T-cell (primary cell): ENCODE measurements around the gene LLCFC1. TPM values are rescaled to one million over a fixed set of nuclear protein-coding genes. Genes with fewer than 3 reads are reported as not detected.

Source experiments
- ATAC-seq, 4 experiments: fragments of 200-7000 bp in 3 of 4; fragments of 150-1000 bp in 1 of 4; cut with Tn5 transposase; replicated peaks in 1 of 4; 1 replicate in 3 of 4; 2 replicates in 1 of 4; pipeline ENCODE4 v1.10.0; 2021; ENCODE audit warnings: moderate library complexity in 3 of 4, mild to moderate bottlenecking in 2 of 4, moderate number of reproducible peaks in 1 of 4
- CTCF ChIA-PET, 2 donors: fragments of 300-600 bp; sonication (Branson Sonifier 250); formaldehyde crosslinking; loops; one replicate each; lab custom pipeline; 2022; ENCODE audit warnings: antibody characterized with exemption in 2 of 2; lab: Charles Lee
- POLR2A ChIA-PET, 2 donors: fragments of 300-600 bp; sonication (Branson Sonifier 250); formaldehyde crosslinking; loops; one replicate each; lab custom pipeline; 2022; ENCODE audit warnings: antibody characterized with exemption in 2 of 2; lab: Charles Lee
- DNase-seq, 35 experiments: peaks; one replicate each; pipeline versions ENCODE4 v3.0.0 to v3.0.0-alpha.2; 2013 to 2023
- H3K27ac ChIP-seq: one replicate; pipeline ENCODE4 v1.5.1; 2013; ENCODE audit warnings: low read length
- H3K27me3 ChIP-seq, 2 experiments: replicated peaks in 1 of 2; 1 replicate in 1 of 2; 2 replicates in 1 of 2; pipeline versions ENCODE4 v1.6.1 to v1.7.0; 2013; ENCODE audit warnings: low read length in 1 of 2, mixed read lengths in 1 of 2; ENCODE audit not compliant: control insufficient read depth in 2 of 2, insufficient read depth in 2 of 2; ENCODE audit errors: extremely low read depth in 1 of 2
- H3K36me3 ChIP-seq, 2 donors: 1 replicate in 1 of 2; 2 replicates in 1 of 2; pipeline versions ENCODE4 v1.6.1 to v1.7.0; 2013; ENCODE audit warnings: low read length in 1 of 2; ENCODE audit not compliant: control insufficient read depth in 2 of 2, insufficient read depth in 1 of 2; ENCODE audit errors: extremely low read depth in 1 of 2
- H3K4me1 ChIP-seq, 2 experiments: 1 replicate in 1 of 2; 2 replicates in 1 of 2; pipeline versions ENCODE4 v1.6.1 to v1.7.0; 2013; ENCODE audit warnings: low read length in 2 of 2, mixed read lengths in 1 of 2; ENCODE audit not compliant: insufficient read depth in 2 of 2, control insufficient read depth in 1 of 2; ENCODE audit errors: extremely low read depth in 1 of 2
- H3K4me3 ChIP-seq, 2 donors: 1 replicate in 1 of 2; 2 replicates in 1 of 2; pipeline versions ENCODE4 v1.5.1 to v1.7.0; 2013; ENCODE audit warnings: mild to moderate bottlenecking in 2 of 2, low read length in 1 of 2, moderate library complexity in 1 of 2; ENCODE audit not compliant: control insufficient read depth in 1 of 2; ENCODE audit errors: extremely low read depth in 1 of 2
- H3K9me3 ChIP-seq: 2 replicates; pipeline ENCODE4 v1.7.0; 2013
- H3K27ac Mint-ChIP-seq, 2 donors: one replicate each; pipeline ENCODE4 v1.8.0; 2020 to 2021; ENCODE audit warnings: mild to moderate bottlenecking in 2 of 2, mixed read lengths in 2 of 2
- H3K27me3 Mint-ChIP-seq, 2 donors: one replicate each; pipeline ENCODE4 v1.8.0; 2021 to 2022; ENCODE audit warnings: mixed read lengths in 2 of 2
- H3K36me3 Mint-ChIP-seq: one replicate; pipeline ENCODE4 v1.8.0; 2021; ENCODE audit warnings: mixed read lengths
- H3K4me1 Mint-ChIP-seq, 3 donors: one replicate each; pipeline ENCODE4 v1.8.0; 2020 to 2022; ENCODE audit warnings: mixed read lengths in 3 of 3, mild to moderate bottlenecking in 1 of 3
- H3K4me3 Mint-ChIP-seq, 3 donors: one replicate each; pipeline ENCODE4 v1.8.0; 2020 to 2022; ENCODE audit warnings: mild to moderate bottlenecking in 3 of 3, mixed read lengths in 3 of 3, moderate library complexity in 3 of 3
- H3K9me3 Mint-ChIP-seq, 3 donors: one replicate each; pipeline ENCODE4 v1.8.0; 2020 to 2022; ENCODE audit warnings: mixed read lengths in 3 of 3
- WGBS: methylation state at CpG from one replicate; pipeline ENCODE4 v1.1.5; 2013; ENCODE audit warnings: missing lambda C conversion rate; ENCODE audit not compliant: insufficient coverage; 5-methylcytosine and 5-hydroxymethylcytosine counted together
- total RNA-seq, 35 experiments: library from RNA in 6 of 35; stranded (reverse) in 6 of 35; fragments of 120-200 nt in 1 of 35; gene quantifications; one replicate each; pipeline versions ENCODE4 v1.2.1 to v1.2.4 and lab custom pipeline; 2013 to 2026

Gene LLCFC1
- total RNA-seq, 5 donors from 2014 or later (not counting 1 experiment from before 2014, with no cell fraction given), result not detected

GRCh38 chr7:142894985-142895593 is 44.2 kb upstream of the LLCFC1 start:
- H3K4me1 Mint-ChIP-seq, result no peaks in the 10 kb centered on the region
- ATAC-seq (no peak), DNase-seq (no peak)
- POLR2A ChIA-PET, result interaction anchor here in 1 of 2 donors (1.0 kb wide), 1 partner anchor 24 kb away, joined by 3 read pairs; no protein-coding TSS in a partner anchor
- peaks cover 6 to 13% of the 10 kb centered on the region in 2 donors for H3K27me3 Mint-ChIP-seq
- WGBS, result 86% methylated on average over 4 of the region's 6 CpGs
- H3K4me3 Mint-ChIP-seq, result no peak overlapping the region
- CTCF ChIA-PET, result no interaction called here
- no peaks in the 10 kb centered on the region for H3K9me3 ChIP-seq
- H3K4me3 ChIP-seq, result no peak overlapping the region
- no peak overlapping the region for H3K27ac Mint-ChIP-seq
- H3K27ac ChIP-seq, result no peak overlapping the region
- no peaks in the 10 kb centered on the region for H3K9me3 Mint-ChIP-seq
- no peaks in the 10 kb centered on the region for H3K36me3 Mint-ChIP-seq
- H3K36me3 ChIP-seq, result no peaks in the 10 kb centered on the region
- H3K4me1 ChIP-seq, result no peaks in the 10 kb centered on the region
- peaks cover 0 to 46% of the 10 kb centered on the region in 2 experiments for H3K27me3 ChIP-seq

- Histone ChIP-seq H3K36me3 (no peaks in the 10 kb centered on the region), H3K4me1 (no peaks in the 10 kb centered on the region), H3K27ac (no peak overlapping the region), H3K9me3 (no peaks in the 10 kb centered on the region), H3K4me3 (no peak overlapping the region), H3K27me3 (peaks cover 0 to 39% of the 10 kb centered on the region in 2 experiments)
- ChIA-PET POLR2A (no interaction called here), CTCF (no interaction called here)
- no peaks in the 10 kb centered on the region for H3K9me3 Mint-ChIP-seq
- H3K4me3 Mint-ChIP-seq, result no peak overlapping the region
- ATAC-seq, result no peak
- no peak overlapping the region for H3K27ac Mint-ChIP-seq
- H3K36me3 Mint-ChIP-seq, result no peaks in the 10 kb centered on the region
- H3K27me3 Mint-ChIP-seq, result peaks cover 2 to 13% of the 10 kb centered on the region in 2 donors
- no peak for DNase-seq
- no peaks in the 10 kb centered on the region for H3K4me1 Mint-ChIP-seq
- WGBS, result no CpG with 5 or more reads among the region's 3 CpGs
These were observed 43.1 kb upstream of the LLCFC1 start for GRCh38 chr7:142896151-142896550.

GRCh38 chr7:142896741-142897379 is 42.4 kb upstream of the LLCFC1 start:
- ChIA-PET POLR2A (no interaction called here), CTCF (interaction anchor here in 1 of 2 donors (0.6 kb wide), 1 partner anchor 114 kb away, joined by 3 read pairs; no protein-coding TSS in a partner anchor)
- H3K9me3 ChIP-seq, result no peaks in the 10 kb centered on the region
- no peak for DNase-seq
- no peaks in the 10 kb centered on the region for H3K4me1 Mint-ChIP-seq
- no peaks in the 10 kb centered on the region for H3K9me3 Mint-ChIP-seq
- peaks cover 0 to 34% of the 10 kb centered on the region in 2 experiments for H3K27me3 ChIP-seq
- H3K4me3 ChIP-seq, result no peak overlapping the region
- H3K27me3 Mint-ChIP-seq, result peaks cover 0 to 13% of the 10 kb centered on the region in 2 donors
- H3K27ac Mint-ChIP-seq, result no peak overlapping the region
- ATAC-seq, result no peak
- no peaks in the 10 kb centered on the region for H3K36me3 ChIP-seq
- H3K4me3 Mint-ChIP-seq, result no peak overlapping the region
- H3K27ac ChIP-seq, result no peak overlapping the region
- no peaks in the 10 kb centered on the region for H3K4me1 ChIP-seq
- H3K36me3 Mint-ChIP-seq, result no peaks in the 10 kb centered on the region
- WGBS, result no CpG with 5 or more reads among the region's 3 CpGs

- no peaks in the 10 kb centered on the region for H3K36me3 Mint-ChIP-seq
- H3K27ac ChIP-seq, result no peak overlapping the region
- H3K9me3 Mint-ChIP-seq, result no peaks in the 10 kb centered on the region
- ATAC-seq (no peak), DNase-seq (no peak)
- H3K27me3 Mint-ChIP-seq, result peaks cover 0 to 13% of the 10 kb centered on the region in 2 donors
- no peaks in the 10 kb centered on the region for H3K9me3 ChIP-seq
- peaks cover 0 to 29% of the 10 kb centered on the region in 2 experiments for H3K27me3 ChIP-seq
- peak overlapping the region in 1 of 2 donors; percentile 44 for H3K27ac Mint-ChIP-seq
- POLR2A ChIA-PET, result no interaction called here
- H3K4me3 ChIP-seq, result no peak overlapping the region
- no peak overlapping the region for H3K4me3 Mint-ChIP-seq
- no peaks in the 10 kb centered on the region for H3K36me3 ChIP-seq
- 89% methylated on average over 7 of the region's 7 CpGs for WGBS
- H3K4me1 Mint-ChIP-seq, result no peaks in the 10 kb centered on the region
- CTCF ChIA-PET, result no interaction called here
- H3K4me1 ChIP-seq, result no peaks in the 10 kb centered on the region
These were observed 41.6 kb upstream of the LLCFC1 start for GRCh38 chr7:142897691-142898090.

- 67% methylated on average over 1 of the region's 3 CpGs for WGBS
- no peaks in the 10 kb centered on the region for H3K36me3 Mint-ChIP-seq
- H3K27ac Mint-ChIP-seq, result no peak overlapping the region
- peaks cover 0 to 13% of the 10 kb centered on the region in 2 donors for H3K27me3 Mint-ChIP-seq
- H3K4me1 Mint-ChIP-seq, result no peaks in the 10 kb centered on the region
- POLR2A ChIA-PET, result no interaction called here
- Histone ChIP-seq H3K27ac (no peak overlapping the region), H3K9me3 (no peaks in the 10 kb centered on the region), H3K4me3 (no peak overlapping the region), H3K4me1 (no peaks in the 10 kb centered on the region), H3K36me3 (no peaks in the 10 kb centered on the region), H3K27me3 (peaks cover 0 to 29% of the 10 kb centered on the region in 2 experiments)
- ATAC-seq, result no peak
- no peak for DNase-seq
- CTCF ChIA-PET, result no interaction called here
- no peaks in the 10 kb centered on the region for H3K9me3 Mint-ChIP-seq
- no peak overlapping the region for H3K4me3 Mint-ChIP-seq
These were observed 40.7 kb upstream of the LLCFC1 start for GRCh38 chr7:142898377-142899170.

GRCh38 chr7:142899661-142900060 is 39.6 kb upstream of the LLCFC1 start:
- no peak for DNase-seq
- no peak overlapping the region for H3K27ac Mint-ChIP-seq
- no peaks in the 10 kb centered on the region for H3K4me1 Mint-ChIP-seq
- H3K4me3 Mint-ChIP-seq, result no peak overlapping the region
- ATAC-seq, result no peak
- Histone ChIP-seq H3K36me3 (no peaks in the 10 kb centered on the region), H3K9me3 (no peaks in the 10 kb centered on the region), H3K4me1 (no peaks in the 10 kb centered on the region), H3K27me3 (peaks cover 0 to 22% of the 10 kb centered on the region in 2 experiments), H3K27ac (no peak overlapping the region), H3K4me3 (no peak overlapping the region)
- WGBS, result no CpG with 5 or more reads among the region's 3 CpGs
- no peaks in the 10 kb centered on the region for H3K9me3 Mint-ChIP-seq
- ChIA-PET CTCF (no interaction called here), POLR2A (no interaction called here)
- no peaks in the 10 kb centered on the region for H3K36me3 Mint-ChIP-seq
- H3K27me3 Mint-ChIP-seq, result peaks cover 0 to 13% of the 10 kb centered on the region in 2 donors
